GM12872 (cell line): Measurements from ENCODE around the gene TOX2.

Experiments
- TF ChIP-seq, protein P1 (sequence below): IDR thresholded peaks from 3 replicates; pipeline ENCODE4 v1.5.1; 2011; ENCODE audit warnings: low read depth, mild to moderate bottlenecking, low read length, moderate library complexity; ENCODE audit not compliant: insufficient read depth

TOX2 gene

DNA sequence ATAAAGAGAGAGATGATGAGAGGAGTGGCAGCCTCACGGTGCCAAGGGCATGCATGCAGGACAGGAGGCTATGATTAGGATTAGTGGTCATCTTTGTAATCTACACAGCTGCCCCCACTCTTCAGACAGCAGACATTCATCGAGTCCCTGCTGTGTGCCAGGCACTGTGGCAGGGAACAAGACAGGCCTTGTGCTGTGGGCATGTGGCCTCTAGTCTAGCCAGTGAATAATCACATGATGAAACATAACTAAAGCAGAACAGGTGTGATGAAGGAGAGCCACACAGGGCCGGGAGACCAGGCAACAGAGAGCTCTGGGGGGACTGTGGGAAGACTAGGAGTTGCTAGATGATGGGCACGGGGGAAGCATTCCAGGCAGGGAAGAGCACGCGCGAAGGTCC is 22.2 kb downstream of the TOX2 start:
- TF ChIP-seq, protein P1, sequence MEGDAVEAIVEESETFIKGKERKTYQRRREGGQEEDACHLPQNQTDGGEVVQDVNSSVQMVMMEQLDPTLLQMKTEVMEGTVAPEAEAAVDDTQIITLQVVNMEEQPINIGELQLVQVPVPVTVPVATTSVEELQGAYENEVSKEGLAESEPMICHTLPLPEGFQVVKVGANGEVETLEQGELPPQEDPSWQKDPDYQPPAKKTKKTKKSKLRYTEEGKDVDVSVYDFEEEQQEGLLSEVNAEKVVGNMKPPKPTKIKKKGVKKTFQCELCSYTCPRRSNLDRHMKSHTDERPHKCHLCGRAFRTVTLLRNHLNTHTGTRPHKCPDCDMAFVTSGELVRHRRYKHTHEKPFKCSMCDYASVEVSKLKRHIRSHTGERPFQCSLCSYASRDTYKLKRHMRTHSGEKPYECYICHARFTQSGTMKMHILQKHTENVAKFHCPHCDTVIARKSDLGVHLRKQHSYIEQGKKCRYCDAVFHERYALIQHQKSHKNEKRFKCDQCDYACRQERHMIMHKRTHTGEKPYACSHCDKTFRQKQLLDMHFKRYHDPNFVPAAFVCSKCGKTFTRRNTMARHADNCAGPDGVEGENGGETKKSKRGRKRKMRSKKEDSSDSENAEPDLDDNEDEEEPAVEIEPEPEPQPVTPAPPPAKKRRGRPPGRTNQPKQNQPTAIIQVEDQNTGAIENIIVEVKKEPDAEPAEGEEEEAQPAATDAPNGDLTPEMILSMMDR, result no peak

DNA sequence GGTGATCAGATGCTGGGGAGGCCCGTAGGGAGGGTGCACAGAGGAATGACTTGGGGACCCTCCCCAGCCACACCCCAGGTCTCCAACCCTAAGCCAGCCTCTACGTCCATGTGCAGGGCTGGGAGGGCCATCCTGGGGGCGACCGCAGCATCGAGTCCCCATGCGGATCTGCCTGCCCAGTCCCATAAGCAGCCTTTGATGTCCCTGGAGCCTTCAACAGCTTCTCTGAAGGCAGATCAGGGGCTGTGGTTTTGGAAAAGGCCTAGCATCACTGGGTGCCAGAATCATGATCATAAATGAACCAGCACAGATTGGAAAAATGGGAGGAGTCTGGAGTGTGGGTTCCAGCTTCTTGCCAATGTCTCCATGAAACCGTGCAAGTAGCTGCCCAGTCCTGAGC is 22.9 kb downstream of the TOX2 start:
- TF ChIP-seq, protein P1, result no peak

DNA sequence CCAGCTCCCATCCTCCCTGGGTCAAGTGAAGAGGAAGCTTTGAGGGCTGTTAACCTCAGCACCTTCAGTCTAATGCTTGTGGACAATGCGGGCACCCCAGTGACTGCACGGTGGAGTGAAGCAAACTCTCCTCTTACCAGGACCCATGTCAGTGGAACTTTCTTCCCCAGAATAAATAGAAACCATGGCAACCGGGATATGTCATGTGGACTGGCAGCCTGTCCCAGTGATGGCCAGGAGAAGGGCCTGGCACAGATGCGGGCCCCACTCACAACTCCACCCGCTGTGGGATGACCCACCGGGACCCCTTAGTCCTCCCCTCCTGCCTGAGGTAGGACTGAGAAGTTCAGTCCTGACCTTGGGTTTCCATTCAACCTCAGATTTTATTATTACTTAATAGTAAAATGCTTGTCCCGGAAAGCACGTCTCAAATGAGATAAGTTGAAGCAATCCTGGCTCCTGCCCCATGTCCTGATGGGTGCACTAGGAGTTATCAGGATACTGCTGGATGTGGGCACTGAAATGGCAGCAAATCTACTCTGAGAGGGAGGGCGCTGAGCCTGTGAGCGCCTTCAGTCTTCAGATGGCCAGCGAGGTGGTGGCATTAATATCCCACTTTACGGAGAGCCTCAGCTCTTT is 23.5 kb downstream of the TOX2 start:
- TF ChIP-seq, protein P1, result no peak

DNA sequence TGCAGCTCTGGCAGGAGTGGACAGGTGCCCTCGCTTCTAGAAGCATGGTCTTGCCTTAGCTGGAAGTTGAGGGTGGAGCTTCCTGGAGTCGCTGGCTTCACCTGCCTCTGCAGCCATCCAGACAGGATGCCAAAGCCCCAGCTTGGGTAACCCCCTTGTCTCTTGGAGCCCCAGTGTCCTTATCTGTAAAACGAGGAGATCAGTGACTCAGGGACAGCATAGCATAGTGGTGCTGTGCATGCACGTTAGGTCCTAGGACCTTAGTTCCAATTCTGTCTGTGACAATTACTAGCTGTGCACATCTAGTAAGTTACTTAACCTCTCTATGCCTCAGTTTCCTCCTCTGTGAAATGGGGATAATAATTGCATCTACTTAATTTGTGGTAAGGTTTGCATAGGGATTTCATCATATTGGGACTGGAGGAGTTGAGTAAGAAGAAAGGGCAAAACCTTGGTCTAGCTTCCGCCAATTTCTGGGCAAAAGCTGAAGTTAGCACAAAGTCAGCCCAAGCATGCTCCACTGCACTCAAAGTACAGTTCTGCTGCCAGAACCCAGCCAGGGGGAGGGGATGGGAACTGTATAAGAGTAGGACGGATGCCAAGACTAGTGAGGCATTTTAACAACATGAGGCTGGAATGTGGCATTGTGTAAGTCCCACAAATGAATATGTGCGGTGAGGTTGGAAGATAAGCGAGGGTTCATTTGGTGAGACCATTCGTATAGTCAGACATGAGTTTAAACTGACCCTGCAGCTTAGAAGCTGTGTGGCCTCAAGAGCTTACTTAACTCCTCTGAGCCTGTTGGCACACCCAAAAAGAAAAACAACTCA is 24.5 kb downstream of the TOX2 start:
- TF ChIP-seq, protein P1, result no peak

DNA sequence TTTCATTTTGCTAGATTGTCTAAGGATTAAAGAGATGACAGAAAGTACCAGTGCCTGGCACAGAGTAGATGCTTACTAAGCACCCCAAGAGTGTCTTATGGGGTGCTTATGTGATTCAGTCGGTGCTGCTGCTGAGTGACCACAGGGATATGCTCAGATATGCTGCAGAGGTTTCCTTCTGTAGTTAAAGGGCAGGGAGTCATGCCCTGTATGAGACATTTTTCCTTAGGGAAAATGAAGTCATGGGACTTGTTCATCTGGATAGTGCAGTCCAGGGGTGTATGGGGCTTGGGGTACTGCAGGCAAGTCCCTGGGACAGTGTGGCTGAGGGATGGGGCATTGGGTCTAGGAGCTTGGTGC is 25.1 kb downstream of the TOX2 start:
- TF ChIP-seq, protein P1, result no peak

DNA sequence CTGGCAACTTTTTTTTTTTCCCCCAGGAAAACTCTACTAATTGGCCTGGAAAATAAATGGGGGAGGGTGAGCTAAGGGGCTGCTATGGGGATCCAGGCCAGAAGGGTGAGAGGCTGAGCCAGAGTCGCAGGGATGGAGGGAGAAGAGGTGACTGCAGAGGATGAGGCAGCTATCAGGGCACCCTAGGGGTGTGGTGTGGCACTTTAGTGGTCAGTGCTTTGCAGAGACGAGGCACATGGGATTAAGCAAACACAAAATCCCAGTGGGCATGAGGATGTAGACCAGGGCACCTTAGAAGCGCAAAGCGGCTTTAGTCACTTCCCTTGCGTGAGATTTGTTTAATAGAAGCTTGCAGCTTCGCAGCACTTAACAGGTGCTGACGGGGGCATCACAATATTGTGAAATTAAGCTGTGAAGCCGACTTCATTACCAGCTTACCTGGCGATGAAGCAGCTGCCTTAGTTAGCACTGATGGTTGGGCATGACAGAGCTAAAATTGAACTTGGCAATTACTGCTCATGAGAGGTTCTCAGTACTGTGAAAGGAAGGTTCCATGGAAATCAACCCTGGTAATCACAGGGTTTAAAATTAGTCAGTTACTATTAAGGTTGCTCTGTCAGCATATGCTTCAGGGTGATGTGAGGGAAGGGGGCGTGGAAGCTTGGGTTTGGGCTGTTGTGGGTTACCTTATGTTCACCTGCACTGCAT is 26.0 kb downstream of the TOX2 start:
- TF ChIP-seq, protein P1, result no peak

DNA sequence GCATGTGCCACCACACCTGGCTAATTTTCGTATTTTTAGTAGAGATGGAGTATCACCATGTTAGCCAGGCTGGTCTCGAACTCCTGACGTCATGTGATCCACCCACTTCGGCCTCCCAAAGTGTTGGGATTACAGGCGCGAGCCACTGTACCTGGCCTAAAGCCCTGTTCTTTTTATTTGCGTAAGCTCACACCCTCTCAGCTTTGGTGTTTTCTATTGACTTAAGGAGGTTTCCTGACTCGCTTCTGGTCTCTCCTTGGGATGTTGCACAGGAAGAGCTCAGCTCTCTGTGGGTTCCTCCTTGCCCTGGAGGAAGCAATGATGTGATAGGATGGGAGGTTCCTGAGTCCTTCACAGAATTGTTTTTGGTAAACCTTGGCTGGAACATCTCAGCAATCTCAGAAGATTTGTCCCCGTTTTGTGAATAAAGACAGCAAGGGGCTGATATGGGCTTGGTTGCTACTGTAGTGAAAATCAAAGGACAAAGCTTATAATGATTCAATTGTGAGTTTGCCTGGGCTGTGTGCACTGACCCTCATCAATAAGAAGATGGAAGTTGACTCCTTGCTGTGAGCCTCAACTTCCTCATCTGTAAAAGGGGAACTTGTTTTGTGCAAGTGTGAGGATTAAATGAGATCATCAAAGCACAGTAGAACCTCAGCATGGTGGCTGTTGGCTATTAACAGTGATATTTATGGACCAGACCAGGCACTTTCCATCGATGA is 27.0 kb downstream of the TOX2 start:
- TF ChIP-seq, protein P1, result no peak
